ENCODE data around the gene CHMP4A.

CHMP4A gene

GRCh38 chr14:24212924-24213865, at the start of gene CHMP4A:
Gene CHMP4A, minus strand, starts transcription at chr14:24213488. Its CDS starts 49 bp downstream, at chr14:24213439.
- DNase-seq, result peak; percentile 99

- no peak for DNase-seq
Measured at GRCh38 chr14:24261969-24262327, 48.7 kb upstream of the CHMP4A start.

- DNase-seq, result no peak
Measured at GRCh38 chr14:24261256-24261968, 48.1 kb upstream of the CHMP4A start.

GRCh38 chr14:24260780-24261157, 47.5 kb upstream of the CHMP4A start:
- no peak for DNase-seq

- DNase-seq, result no peak
Measured at GRCh38 chr14:24260026-24260779, 46.9 kb upstream of the CHMP4A start.

- DNase-seq, result peak; percentile 84
Measured at GRCh38 chr14:24259282-24260025, 46.2 kb upstream of the CHMP4A start.

- no peak for DNase-seq
Measured at GRCh38 chr14:24258548-24259265, 45.4 kb upstream of the CHMP4A start.

GRCh38 chr14:24258119-24258518, 44.8 kb upstream of the CHMP4A start:
- DNase-seq, result no peak

- no peak for DNase-seq
Measured at GRCh38 chr14:24256960-24257359, 43.7 kb upstream of the CHMP4A start.

GRCh38 chr14:24255931-24256711, 42.8 kb upstream of the CHMP4A start:
- DNase-seq, result no peak

GRCh38 chr14:24255438-24255837, 42.1 kb upstream of the CHMP4A start:
- DNase-seq, result no peak

- DNase-seq, result no peak
Measured at GRCh38 chr14:24254630-24255392, 41.5 kb upstream of the CHMP4A start.

- DNase-seq, result no peak
Measured at GRCh38 chr14:24253936-24254335, 40.6 kb upstream of the CHMP4A start.

- DNase-seq, result no peak
Measured at GRCh38 chr14:24252289-24253124, 39.2 kb upstream of the CHMP4A start.

- DNase-seq, result peak; percentile 17
Measured at GRCh38 chr14:24251880-24252288, 38.6 kb upstream of the CHMP4A start.

- no peak for DNase-seq
Measured at GRCh38 chr14:24250354-24250753, 37.1 kb upstream of the CHMP4A start.

GRCh38 chr14:24249230-24250021, 36.1 kb upstream of the CHMP4A start:
- DNase-seq, result no peak

GRCh38 chr14:24247422-24247821, 34.1 kb upstream of the CHMP4A start:
- no peak for DNase-seq

All from fibroblast of upper back skin (primary cell).